ENCODE measurements around the gene OR10A6. TPM values are rescaled to one million over a fixed set of nuclear protein-coding genes. Genes with fewer than 3 reads are reported as not detected.

The OR10A6 gene
- total RNA-seq, 1 donor from 2014 or later, result not detected

DNA sequence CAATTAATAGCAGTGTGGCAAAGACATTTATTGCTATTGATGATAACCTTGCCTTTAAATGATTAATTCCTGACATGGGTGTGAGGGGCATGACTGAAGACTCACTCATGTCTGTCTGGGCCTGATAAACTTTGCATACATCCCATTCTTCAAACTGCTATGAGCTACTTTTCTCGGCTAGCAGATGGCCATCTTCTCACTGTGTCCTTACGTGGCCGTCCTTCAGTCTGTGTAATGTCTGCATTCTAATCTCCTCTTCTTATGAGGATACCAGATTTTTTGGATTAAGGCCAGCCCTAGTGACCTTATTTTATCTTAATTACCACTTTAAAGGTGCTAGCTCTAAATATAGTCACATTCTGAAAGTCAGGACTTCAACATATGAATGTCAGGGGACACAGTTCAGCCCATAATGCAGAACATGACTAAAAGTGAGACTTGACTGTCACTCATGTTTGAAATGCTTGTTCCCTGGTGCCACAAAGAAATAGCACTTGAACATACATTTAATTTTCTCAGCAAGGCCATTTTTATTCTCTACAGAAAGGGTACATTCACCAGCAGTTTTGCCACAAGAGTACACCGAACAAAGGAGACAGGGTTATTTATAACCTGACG, 32.3 kb downstream of the OR10A6 start:
- Histone ChIP-seq H3K27me3 (no peaks in the 10 kb centered on the region), H3K4me1 (no peaks in the 10 kb centered on the region), H3K27ac (no peak overlapping the region), H3K9me3 (no peaks in the 10 kb centered on the region), H3K36me3 (no peaks in the 10 kb centered on the region), H3K4me3 (no peak overlapping the region)
- no peak for DNase-seq
- ATAC-seq, result no peak
- TF ChIP-seq, protein P1, sequence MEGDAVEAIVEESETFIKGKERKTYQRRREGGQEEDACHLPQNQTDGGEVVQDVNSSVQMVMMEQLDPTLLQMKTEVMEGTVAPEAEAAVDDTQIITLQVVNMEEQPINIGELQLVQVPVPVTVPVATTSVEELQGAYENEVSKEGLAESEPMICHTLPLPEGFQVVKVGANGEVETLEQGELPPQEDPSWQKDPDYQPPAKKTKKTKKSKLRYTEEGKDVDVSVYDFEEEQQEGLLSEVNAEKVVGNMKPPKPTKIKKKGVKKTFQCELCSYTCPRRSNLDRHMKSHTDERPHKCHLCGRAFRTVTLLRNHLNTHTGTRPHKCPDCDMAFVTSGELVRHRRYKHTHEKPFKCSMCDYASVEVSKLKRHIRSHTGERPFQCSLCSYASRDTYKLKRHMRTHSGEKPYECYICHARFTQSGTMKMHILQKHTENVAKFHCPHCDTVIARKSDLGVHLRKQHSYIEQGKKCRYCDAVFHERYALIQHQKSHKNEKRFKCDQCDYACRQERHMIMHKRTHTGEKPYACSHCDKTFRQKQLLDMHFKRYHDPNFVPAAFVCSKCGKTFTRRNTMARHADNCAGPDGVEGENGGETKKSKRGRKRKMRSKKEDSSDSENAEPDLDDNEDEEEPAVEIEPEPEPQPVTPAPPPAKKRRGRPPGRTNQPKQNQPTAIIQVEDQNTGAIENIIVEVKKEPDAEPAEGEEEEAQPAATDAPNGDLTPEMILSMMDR (IDR thresholded peaks at IDR 0.05), result no peak
- intact Hi-C loops (cut with DNase I), result loop anchor here (10.0 kb wide), 2 partner anchors 86 to 206 kb away; partner anchors contain the start of gene EIF3F

- no peak for DNase-seq
- H3K4me1 ChIP-seq, result peaks cover 4% of the 10 kb centered on the region
- H3K27me3 ChIP-seq, result no peaks in the 10 kb centered on the region
- no peak overlapping the region for H3K4me3 ChIP-seq
- intact Hi-C loops (cut with DNase I), result loop anchor here (10.0 kb wide), 2 partner anchors 89 to 209 kb away; partner anchors contain the start of gene EIF3F
- TF ChIP-seq, protein P1 (IDR thresholded peaks at IDR 0.05), result no peak
- no peak overlapping the region for H3K27ac ChIP-seq
- no peak for ATAC-seq
- no peaks in the 10 kb centered on the region for H3K9me3 ChIP-seq
- H3K36me3 ChIP-seq, result no peaks in the 10 kb centered on the region
These were observed 34.9 kb downstream of the OR10A6 start for GRCh38 chr11:7896009-7896785.

GRCh38 chr11:7894251-7894650, 36.8 kb downstream of the OR10A6 start:
- TF ChIP-seq, protein P1 (IDR thresholded peaks at IDR 0.05), result no peak
- Histone ChIP-seq H3K4me3 (no peak overlapping the region), H3K4me1 (peaks cover 4% of the 10 kb centered on the region), H3K27me3 (no peaks in the 10 kb centered on the region), H3K9me3 (no peaks in the 10 kb centered on the region), H3K27ac (no peak overlapping the region), H3K36me3 (no peaks in the 10 kb centered on the region)
- intact Hi-C loops (cut with DNase I), result loop anchor here (10.0 kb wide), 2 partner anchors 91 to 211 kb away; partner anchors contain the start of gene EIF3F
- DNase-seq (no peak), ATAC-seq (no peak)

- Histone ChIP-seq H3K4me3 (no peak overlapping the region), H3K9me3 (no peaks in the 10 kb centered on the region), H3K4me1 (peaks cover 4% of the 10 kb centered on the region), H3K27me3 (no peaks in the 10 kb centered on the region), H3K27ac (no peak overlapping the region), H3K36me3 (no peaks in the 10 kb centered on the region)
- intact Hi-C loops (cut with DNase I), result loop anchor here (10.0 kb wide), 2 partner anchors 91 to 211 kb away; partner anchors contain the start of gene EIF3F
- peak; percentile 89 for ATAC-seq
- TF ChIP-seq, protein P1 (IDR thresholded peaks at IDR 0.05), result no peak
- no peak for DNase-seq
These were observed 37.3 kb downstream of the OR10A6 start for GRCh38 chr11:7893796-7894195.

GRCh38 chr11:7892840-7893254, 38.2 kb downstream of the OR10A6 start:
- Histone ChIP-seq H3K9me3 (no peaks in the 10 kb centered on the region), H3K27ac (no peak overlapping the region), H3K27me3 (no peaks in the 10 kb centered on the region), H3K4me1 (peaks cover 4% of the 10 kb centered on the region), H3K4me3 (no peak overlapping the region), H3K36me3 (no peaks in the 10 kb centered on the region)
- DNase-seq (no peak), ATAC-seq (peak; percentile 84)
- intact Hi-C loops (cut with DNase I), result loop anchor here (10.0 kb wide), 2 partner anchors 92 to 212 kb away; partner anchors contain the start of gene EIF3F
- TF ChIP-seq, protein P1 (IDR thresholded peaks at IDR 0.05), result peak; percentile 80

All from upper lobe of right lung (tissue), 1 donor.